ENCODE measurements around the gene NTPCR.

Gene NTPCR

DNA sequence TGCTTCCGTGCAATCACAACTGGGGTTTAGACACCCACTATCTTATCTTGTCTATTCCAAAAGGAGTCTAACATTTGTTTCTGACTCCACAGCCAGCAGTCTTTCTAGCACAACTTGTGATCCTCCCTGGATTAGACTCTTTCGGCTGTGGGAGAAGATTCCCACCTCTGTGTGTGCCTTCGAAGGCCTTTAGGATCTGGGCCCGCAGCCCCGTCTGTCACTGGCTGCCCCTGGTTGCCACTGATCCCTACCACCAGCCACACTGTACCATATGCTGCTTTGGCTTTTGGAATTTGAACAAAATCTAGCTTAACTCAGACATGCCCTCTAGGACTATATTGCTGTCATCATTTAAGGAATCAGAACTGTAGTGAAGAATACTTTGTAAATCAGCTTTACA, 18.0 kb downstream of the NTPCR start:
- no peak overlapping the region for H3K27ac ChIP-seq (ENCODE audit: low read length)
- no peak overlapping the region for H3K9ac ChIP-seq (ENCODE audit: low read depth, low read length)
- H3K9me3 ChIP-seq (ENCODE audit: insufficient read depth, low read depth, low read length): peaks cover 5% of the 10 kb centered on the region; the same call in 1 of the 2 replicates
- no peaks in the 10 kb centered on the region for H3K4me1 ChIP-seq (ENCODE audit: insufficient read depth, low read length)
- H3K27me3 ChIP-seq (ENCODE audit: insufficient read depth, low read length): no peaks in the 10 kb centered on the region
- H3K36me3 ChIP-seq (ENCODE audit: insufficient read depth, low read depth, low read length): peaks cover 91% of the 10 kb centered on the region
- H3K4me3 ChIP-seq (ENCODE audit: low read length): no peak overlapping the region

DNA sequence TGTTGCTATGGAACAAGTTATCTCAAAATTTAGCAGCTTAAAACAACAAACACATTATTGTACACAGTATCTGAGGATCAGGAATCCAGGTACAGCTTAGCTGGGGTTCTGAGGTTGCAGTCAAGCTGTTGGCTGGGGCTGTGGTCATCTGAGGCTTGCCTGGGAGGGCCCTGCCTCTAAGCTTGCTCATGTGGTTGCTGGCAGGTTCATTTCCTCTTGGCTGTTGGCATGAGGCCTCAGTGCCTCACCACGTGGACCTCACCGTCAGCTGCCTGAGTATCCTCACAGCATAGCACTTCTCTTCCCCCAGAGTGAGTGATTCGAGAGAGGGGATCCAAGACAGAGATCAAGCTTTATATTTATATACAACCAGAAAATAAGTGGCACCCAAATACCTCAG, 18.6 kb downstream of the NTPCR start:
- Histone ChIP-seq H3K27ac (ENCODE audit: low read length) (no peak overlapping the region), H3K27me3 (ENCODE audit: insufficient read depth, low read length) (no peaks in the 10 kb centered on the region), H3K36me3 (ENCODE audit: insufficient read depth, low read depth, low read length) (peaks cover 94% of the 10 kb centered on the region), H3K4me3 (ENCODE audit: low read length) (no peak overlapping the region), H3K9me3 (ENCODE audit: insufficient read depth, low read depth, low read length) (peaks cover 8% of the 10 kb centered on the region; the same call in 1 of the 2 replicates), H3K9ac (ENCODE audit: low read depth, low read length) (no peak overlapping the region), H3K4me1 (ENCODE audit: insufficient read depth, low read length) (no peaks in the 10 kb centered on the region)

GRCh38 chr1:232969799-232970198, 19.4 kb downstream of the NTPCR start:
- H3K9ac ChIP-seq (ENCODE audit: low read depth, low read length): no peak overlapping the region
- H3K9me3 ChIP-seq (ENCODE audit: insufficient read depth, low read depth, low read length): peaks cover 8% of the 10 kb centered on the region; the same call in 1 of the 2 replicates
- H3K4me1 ChIP-seq (ENCODE audit: insufficient read depth, low read length): no peaks in the 10 kb centered on the region
- H3K4me3 ChIP-seq (ENCODE audit: low read length): no peak overlapping the region
- no peak overlapping the region for H3K27ac ChIP-seq (ENCODE audit: low read length)
- peaks cover 93% of the 10 kb centered on the region for H3K36me3 ChIP-seq (ENCODE audit: insufficient read depth, low read depth, low read length)
- no peaks in the 10 kb centered on the region for H3K27me3 ChIP-seq (ENCODE audit: insufficient read depth, low read length)

DNA sequence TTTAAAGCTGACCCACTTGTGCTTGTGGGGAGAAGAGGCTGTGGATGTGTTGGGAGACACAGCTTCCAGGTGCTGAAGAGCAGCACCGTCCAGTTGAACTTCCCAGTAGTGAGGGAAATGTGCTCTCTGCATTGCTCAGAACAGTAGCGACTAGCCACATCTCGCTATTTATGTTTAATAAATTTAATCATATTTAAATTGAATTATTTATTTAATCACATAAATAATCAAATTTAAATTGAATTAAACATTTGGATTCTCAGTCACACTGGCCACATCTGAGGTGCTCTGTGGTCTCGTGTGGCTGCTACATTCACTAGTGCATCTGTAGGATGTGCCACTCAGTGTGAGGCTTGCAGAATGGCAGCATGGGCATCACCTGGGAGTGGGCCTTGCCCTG, 20.1 kb downstream of the NTPCR start:
- no peak overlapping the region for H3K27ac ChIP-seq (ENCODE audit: low read length)
- H3K27me3 ChIP-seq (ENCODE audit: insufficient read depth, low read length): no peaks in the 10 kb centered on the region
- H3K4me1 ChIP-seq (ENCODE audit: insufficient read depth, low read length): no peaks in the 10 kb centered on the region
- no peak overlapping the region for H3K9ac ChIP-seq (ENCODE audit: low read depth, low read length)
- H3K9me3 ChIP-seq (ENCODE audit: insufficient read depth, low read depth, low read length): peaks cover 8% of the 10 kb centered on the region; the same call in 1 of the 2 replicates
- no peak overlapping the region for H3K4me3 ChIP-seq (ENCODE audit: low read length)
- H3K36me3 ChIP-seq (ENCODE audit: insufficient read depth, low read depth, low read length): peaks cover 94% of the 10 kb centered on the region

GRCh38 chr1:232973652-232974611, 23.5 kb downstream of the NTPCR start:
- Histone ChIP-seq H3K9ac (ENCODE audit: low read depth, low read length) (no peak overlapping the region), H3K27me3 (ENCODE audit: insufficient read depth, low read length) (no peaks in the 10 kb centered on the region), H3K4me1 (ENCODE audit: insufficient read depth, low read length) (no peaks in the 10 kb centered on the region), H3K27ac (ENCODE audit: low read length) (no peak overlapping the region), H3K4me3 (ENCODE audit: low read length) (no peak overlapping the region), H3K36me3 (ENCODE audit: insufficient read depth, low read depth, low read length) (peaks cover 96% of the 10 kb centered on the region), H3K9me3 (ENCODE audit: insufficient read depth, low read depth, low read length) (peaks cover 8% of the 10 kb centered on the region; the same call in 1 of the 2 replicates)

- Histone ChIP-seq H3K27me3 (ENCODE audit: insufficient read depth, low read length) (no peaks in the 10 kb centered on the region), H3K4me1 (ENCODE audit: insufficient read depth, low read length) (no peaks in the 10 kb centered on the region), H3K27ac (ENCODE audit: low read length) (no peak overlapping the region), H3K36me3 (ENCODE audit: insufficient read depth, low read depth, low read length) (peaks cover 90% of the 10 kb centered on the region), H3K9ac (ENCODE audit: low read depth, low read length) (no peak overlapping the region), H3K4me3 (ENCODE audit: low read length) (no peak overlapping the region), H3K9me3 (ENCODE audit: insufficient read depth, low read depth, low read length) (peaks cover 8% of the 10 kb centered on the region; the same call in 1 of the 2 replicates)
Observed at GRCh38 chr1:232974971-232975370, 24.6 kb downstream of the NTPCR start.

DNA sequence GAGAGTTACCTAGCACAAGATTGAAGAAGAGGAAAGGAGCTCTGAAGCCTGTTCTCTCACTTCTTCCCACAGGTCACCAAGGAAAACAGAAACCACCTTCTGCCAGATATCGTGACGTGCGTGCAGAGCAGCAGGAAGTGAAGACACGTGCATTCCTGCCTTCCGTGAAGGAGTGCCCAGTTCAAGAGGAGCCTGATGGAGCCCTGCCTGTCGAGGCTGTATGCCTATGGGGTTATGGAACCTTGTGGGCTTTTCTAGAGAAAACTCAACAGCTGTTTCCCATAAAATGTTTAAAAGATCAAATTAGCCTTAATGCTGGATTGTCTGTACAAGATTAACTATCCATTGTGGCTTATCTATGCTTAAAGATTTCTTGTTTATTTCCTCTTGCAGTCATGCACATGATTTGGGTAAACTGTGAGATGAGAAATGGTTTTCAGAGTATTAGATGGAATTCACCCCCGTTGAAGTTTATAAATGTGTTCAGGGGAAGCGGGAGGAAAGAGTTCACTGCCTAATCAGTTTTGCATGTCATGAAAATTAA, 27.8 kb downstream of the NTPCR start:
- no peaks in the 10 kb centered on the region for H3K4me1 ChIP-seq (ENCODE audit: insufficient read depth, low read length)
- no peak overlapping the region for H3K9ac ChIP-seq (ENCODE audit: low read depth, low read length)
- peaks cover 3% of the 10 kb centered on the region; the same call in 1 of the 2 replicates for H3K9me3 ChIP-seq (ENCODE audit: insufficient read depth, low read depth, low read length)
- peaks cover 58% of the 10 kb centered on the region for H3K36me3 ChIP-seq (ENCODE audit: insufficient read depth, low read depth, low read length)
- no peak overlapping the region for H3K27ac ChIP-seq (ENCODE audit: low read length)
- H3K4me3 ChIP-seq (ENCODE audit: low read length): no peak overlapping the region
- H3K27me3 ChIP-seq (ENCODE audit: insufficient read depth, low read length): no peaks in the 10 kb centered on the region

DNA sequence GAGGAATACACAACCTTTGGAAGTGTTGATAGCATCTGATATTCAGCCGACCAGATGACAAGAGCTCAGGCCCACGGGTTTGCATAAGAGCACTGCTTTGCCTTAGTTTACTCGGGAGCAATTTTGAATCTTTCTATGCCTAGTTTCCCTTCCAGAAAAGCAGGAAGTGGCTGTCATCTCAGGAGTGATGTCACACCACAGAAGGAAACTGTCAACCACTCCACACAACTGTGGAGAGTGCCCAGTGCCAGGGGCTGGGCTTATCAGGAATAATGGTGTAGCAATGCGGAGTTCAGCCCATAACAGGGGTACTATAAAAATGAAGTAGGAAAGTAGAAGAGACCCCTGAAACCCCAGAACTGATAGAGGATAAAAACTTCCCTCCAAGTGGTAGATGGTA, 28.4 kb downstream of the NTPCR start:
- H3K4me3 ChIP-seq (ENCODE audit: low read length): no peak overlapping the region
- peaks cover 2% of the 10 kb centered on the region; the same call in 1 of the 2 replicates for H3K9me3 ChIP-seq (ENCODE audit: insufficient read depth, low read depth, low read length)
- no peak overlapping the region for H3K9ac ChIP-seq (ENCODE audit: low read depth, low read length)
- H3K4me1 ChIP-seq (ENCODE audit: insufficient read depth, low read length): no peaks in the 10 kb centered on the region
- no peak overlapping the region for H3K27ac ChIP-seq (ENCODE audit: low read length)
- peaks cover 57% of the 10 kb centered on the region for H3K36me3 ChIP-seq (ENCODE audit: insufficient read depth, low read depth, low read length)
- H3K27me3 ChIP-seq (ENCODE audit: insufficient read depth, low read length): no peaks in the 10 kb centered on the region

GRCh38 chr1:232979558-232979957, 29.1 kb downstream of the NTPCR start:
- H3K4me1 ChIP-seq (ENCODE audit: insufficient read depth, low read length): no peaks in the 10 kb centered on the region
- no peak overlapping the region for H3K9ac ChIP-seq (ENCODE audit: low read depth, low read length)
- H3K27ac ChIP-seq (ENCODE audit: low read length): no peak overlapping the region
- no peak overlapping the region for H3K4me3 ChIP-seq (ENCODE audit: low read length)
- H3K27me3 ChIP-seq (ENCODE audit: insufficient read depth, low read length): no peaks in the 10 kb centered on the region
- no peaks in the 10 kb centered on the region for H3K9me3 ChIP-seq (ENCODE audit: insufficient read depth, low read depth, low read length)
- peaks cover 50% of the 10 kb centered on the region for H3K36me3 ChIP-seq (ENCODE audit: insufficient read depth, low read depth, low read length)

GRCh38 chr1:232980355-232980978, 30.1 kb downstream of the NTPCR start:
- H3K36me3 ChIP-seq (ENCODE audit: insufficient read depth, low read depth, low read length): peaks cover 44% of the 10 kb centered on the region
- H3K9me3 ChIP-seq (ENCODE audit: insufficient read depth, low read depth, low read length): no peaks in the 10 kb centered on the region
- H3K27me3 ChIP-seq (ENCODE audit: insufficient read depth, low read length): no peaks in the 10 kb centered on the region
- no peaks in the 10 kb centered on the region for H3K4me1 ChIP-seq (ENCODE audit: insufficient read depth, low read length)
- H3K9ac ChIP-seq (ENCODE audit: low read depth, low read length): no peak overlapping the region
- no peak overlapping the region for H3K4me3 ChIP-seq (ENCODE audit: low read length)
- no peak overlapping the region for H3K27ac ChIP-seq (ENCODE audit: low read length)

DNA sequence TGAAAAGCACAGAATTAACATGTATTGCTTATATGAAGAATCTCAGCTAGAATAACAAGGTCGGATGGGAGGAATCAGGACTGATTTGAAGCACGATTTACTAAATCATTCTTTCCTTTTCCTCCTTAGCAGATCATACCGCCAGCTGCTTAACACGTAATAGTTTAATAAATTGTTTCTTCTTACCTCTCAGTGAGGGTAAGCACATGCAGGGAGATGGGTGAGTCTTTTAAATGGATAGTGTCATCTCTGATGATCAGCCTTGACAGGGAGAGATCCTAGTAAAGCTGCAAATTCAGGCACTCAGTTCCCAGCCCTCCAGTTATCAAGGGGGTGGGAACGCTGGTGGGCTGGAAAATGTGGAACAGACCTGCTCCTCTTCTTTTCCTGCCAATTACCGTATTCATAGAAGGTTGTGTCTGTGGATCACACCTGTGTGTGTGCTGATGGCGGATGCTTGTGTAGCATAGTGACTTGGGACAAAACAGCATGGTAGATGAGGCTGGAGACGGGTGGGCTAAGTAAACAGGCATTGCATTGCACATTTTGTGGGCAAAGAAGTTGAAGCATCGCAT, 30.7 kb downstream of the NTPCR start:
- no peaks in the 10 kb centered on the region for H3K27me3 ChIP-seq (ENCODE audit: insufficient read depth, low read length)
- peaks cover 43% of the 10 kb centered on the region for H3K36me3 ChIP-seq (ENCODE audit: insufficient read depth, low read depth, low read length)
- no peak overlapping the region for H3K27ac ChIP-seq (ENCODE audit: low read length)
- no peaks in the 10 kb centered on the region for H3K9me3 ChIP-seq (ENCODE audit: insufficient read depth, low read depth, low read length)
- H3K4me1 ChIP-seq (ENCODE audit: insufficient read depth, low read length): no peaks in the 10 kb centered on the region
- H3K9ac ChIP-seq (ENCODE audit: low read depth, low read length): no peak overlapping the region
- no peak overlapping the region for H3K4me3 ChIP-seq (ENCODE audit: low read length)

Measured in iPS-20b (cell line).